Stimulated activated CD4-positive, alpha-beta T cell treated with anti-CD3 and anti-CD28 coated beads, Interleukin-4, amount 100 ng/mL, for 48 hours (primary cell): ENCODE results near the gene GRM5.
"Not testable (repeated sequence)": the region's sequence is repeated elsewhere in the genome, so short reads cannot be mapped to it uniquely, and the experiment has no call there.

Source experiments
- DNase-seq, 2 donors: peaks; one replicate each; pipeline ENCODE4 v3.0.0-alpha.2; 2020; ENCODE audit warnings: low read depth in 2 of 2

Gene GRM5

GRCh38 chr11:89065651-89066201, at the start of gene GRM5:
Gene GRM5 (minus strand): TSS chr11:89065982. CDS start chr11:89047872, 18,110 bp downstream.
- DNase-seq = not testable (repeated sequence)

DNA sequence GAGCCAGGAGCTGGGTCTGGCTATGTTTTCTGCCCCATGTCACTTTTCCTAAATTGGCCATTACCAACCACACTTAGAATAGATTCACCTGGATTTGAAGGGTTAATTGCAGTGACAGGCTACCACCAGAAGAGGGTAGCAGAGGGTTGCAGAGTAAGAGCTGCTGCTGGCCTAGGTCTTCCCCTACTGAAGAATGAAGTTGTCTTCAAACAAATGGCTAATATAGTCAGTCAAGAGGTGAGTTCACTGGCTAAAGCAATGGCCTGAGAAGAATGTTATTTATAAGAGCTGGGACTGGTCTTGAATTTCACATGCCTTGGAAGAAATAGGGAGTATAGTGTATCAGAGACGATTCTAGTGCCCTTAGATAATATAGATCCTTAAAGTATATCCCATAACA, 32.2 kb upstream of the GRM5 start:
- peak in 1 of 2 donors; percentile 0 for DNase-seq

GRCh38 chr11:89093806-89094205, 28.0 kb upstream of the GRM5 start:
- DNase-seq = not testable (repeated sequence)

GRCh38 chr11:89084951-89085350, 19.2 kb upstream of the GRM5 start:
- not testable (repeated sequence) for DNase-seq

DNA sequence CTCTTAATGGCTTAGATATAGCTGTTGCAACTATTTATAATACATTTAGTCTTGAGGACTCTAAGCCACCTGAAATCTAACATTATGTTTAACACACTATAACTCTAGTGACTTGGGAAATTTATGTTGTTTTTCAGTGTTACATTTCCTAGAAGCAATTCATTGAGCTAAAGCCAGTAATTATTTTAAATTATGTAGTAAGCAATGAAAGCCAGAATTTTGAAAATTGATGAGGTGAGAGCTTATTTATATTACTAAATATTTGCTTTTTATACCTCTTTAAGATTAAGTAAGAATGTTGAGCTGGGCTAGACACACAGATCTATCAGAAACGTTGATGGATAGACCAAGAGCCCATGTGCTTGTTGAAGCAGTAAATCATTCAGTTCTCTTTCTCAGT, 5.1 kb upstream of the GRM5 start:
- not testable (repeated sequence) for DNase-seq

DNA sequence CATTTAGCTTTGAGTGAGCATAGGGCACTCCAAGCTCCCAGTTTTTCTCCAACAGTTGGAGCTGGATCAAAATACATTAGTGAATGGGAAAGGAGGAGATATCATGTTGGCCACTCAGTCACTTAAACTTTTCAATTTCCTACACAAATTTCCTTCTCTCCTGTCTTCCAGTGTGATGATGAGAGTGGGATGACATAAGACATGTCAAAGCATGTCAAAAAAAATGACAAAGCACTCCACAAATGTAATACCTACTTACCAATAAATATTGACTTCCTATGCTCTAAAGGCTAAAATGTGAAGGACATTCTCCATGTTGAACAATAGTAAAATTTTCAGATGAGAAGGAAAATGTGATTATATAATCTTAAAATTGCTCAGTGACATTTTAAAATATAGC, 1.5 kb upstream of the GRM5 start:
- DNase-seq = no peak

- no peak for DNase-seq
These were observed 716 bp downstream of the GRM5 start for GRCh38 chr11:89065066-89065465.

- DNase-seq = not testable (repeated sequence)
These were observed 2.3 kb downstream of the GRM5 start for GRCh38 chr11:89063481-89063951.

- DNase-seq = not testable (repeated sequence)
These were observed 2.9 kb downstream of the GRM5 start for GRCh38 chr11:89062771-89063298.

DNA sequence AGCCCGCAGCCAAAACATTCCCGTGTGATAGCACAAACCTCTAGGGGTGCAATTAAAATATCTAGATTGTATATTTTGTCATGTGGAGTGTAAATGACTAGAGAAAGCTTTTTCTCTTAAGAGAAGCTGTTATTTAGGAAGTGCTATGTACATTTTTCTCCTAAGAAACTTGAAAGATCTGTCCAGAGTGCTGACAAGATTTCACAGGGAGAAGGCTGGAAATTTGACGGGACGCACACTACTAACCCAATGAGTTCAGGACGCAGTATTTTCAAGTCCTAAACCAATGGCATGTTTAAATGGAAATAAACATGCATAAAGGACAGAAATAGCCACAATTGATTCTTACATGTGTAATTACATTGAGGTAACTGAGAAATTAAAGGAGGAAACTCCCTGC, 3.9 kb downstream of the GRM5 start:
- DNase-seq = not testable (repeated sequence)

DNA sequence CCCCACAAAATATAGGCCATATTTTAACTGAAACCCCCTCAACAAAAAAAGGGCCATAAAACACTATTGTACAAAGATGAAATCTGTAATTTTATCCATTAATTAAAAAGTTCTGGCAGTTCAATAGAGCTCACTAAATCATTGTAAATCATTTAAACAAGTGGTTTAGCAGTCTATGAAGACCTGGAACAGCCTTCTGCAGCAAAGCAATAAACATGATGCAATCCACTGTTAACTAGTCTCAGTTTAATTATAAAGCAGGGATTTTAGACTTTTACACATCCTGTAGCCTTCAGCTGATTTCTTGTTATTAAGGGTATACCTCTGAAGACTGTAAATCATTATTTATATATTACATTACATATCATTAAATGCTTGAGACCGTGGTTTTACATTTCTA, 8.4 kb downstream of the GRM5 start:
- not testable (repeated sequence) for DNase-seq

- DNase-seq = no peak
These were observed 13.6 kb downstream of the GRM5 start for GRCh38 chr11:89052220-89052619.

DNA sequence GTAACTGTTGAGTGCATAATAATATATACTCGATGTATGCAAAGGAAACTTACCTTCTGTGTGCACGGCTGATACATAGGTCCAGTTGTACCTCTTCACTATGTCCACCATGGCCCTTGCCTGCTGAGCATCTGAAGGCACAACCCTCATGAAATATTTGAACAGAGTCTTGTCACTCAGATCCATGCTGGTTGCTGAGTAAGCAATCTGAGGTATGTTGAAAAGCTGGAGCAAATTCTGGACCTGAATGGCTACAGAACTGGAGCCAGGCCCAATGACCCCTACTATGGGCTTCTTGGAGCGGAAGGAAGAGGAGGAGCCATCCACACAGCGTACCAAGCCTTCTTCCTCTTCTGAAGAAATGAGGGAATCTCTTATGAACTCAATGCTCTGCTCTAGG, 18.6 kb downstream of the GRM5 start:
- not testable (repeated sequence) for DNase-seq

DNA sequence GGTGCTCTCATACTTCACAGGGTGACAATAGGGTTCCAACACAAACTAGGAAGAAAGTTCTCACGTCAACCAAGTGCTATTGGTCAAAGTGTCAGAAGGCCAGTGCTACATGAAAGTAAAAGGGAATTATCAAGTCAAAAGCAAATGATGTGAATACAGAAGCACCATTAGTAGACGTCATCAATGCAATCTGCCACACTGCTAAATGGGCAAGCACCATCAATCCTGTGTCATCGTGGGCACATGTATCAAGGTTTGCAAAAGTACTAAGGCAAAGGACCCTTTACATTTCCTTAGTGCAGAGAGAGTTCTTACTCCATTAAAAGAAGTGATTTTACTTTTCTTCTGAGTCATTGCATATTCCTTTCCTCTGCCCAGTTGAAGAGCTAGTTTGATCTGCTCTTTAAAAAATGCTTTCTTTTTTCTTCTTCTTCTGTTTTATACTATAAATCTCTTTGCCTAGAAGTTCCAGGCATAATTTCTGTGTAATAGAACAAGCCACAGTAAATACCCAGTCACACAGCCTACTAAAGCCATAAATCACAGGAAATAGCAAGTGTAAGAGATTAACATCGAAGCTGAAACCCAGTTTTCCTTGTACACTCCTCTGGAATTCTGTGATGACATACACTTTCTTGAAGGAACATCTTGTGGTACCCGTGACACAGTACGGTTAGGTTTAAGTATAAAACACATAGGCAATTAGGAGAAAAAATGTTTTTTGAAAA, 21.8 kb downstream of the GRM5 start:
- DNase-seq = not testable (repeated sequence)

GRCh38 chr11:89029671-89030070, 36.1 kb downstream of the GRM5 start:
- DNase-seq = not testable (repeated sequence)

DNA sequence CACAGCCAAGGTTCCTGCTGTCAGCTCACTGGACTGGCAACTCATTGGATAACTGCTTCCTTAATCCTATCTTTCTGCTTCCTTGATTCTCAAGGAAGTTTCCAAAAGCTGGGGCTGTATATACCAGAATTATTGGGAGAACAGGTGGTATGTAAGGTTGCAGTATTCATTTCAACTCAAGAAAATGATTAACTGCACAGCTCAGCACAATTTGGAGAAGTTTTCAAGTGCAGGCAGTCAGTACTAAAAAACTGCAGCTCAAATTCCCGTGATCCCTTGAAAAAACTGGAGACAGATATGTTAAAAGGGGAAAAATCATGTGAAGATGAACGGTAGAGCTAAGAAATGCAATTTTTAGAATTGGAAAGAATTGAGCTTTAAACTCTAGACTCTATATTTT, 44.4 kb downstream of the GRM5 start:
- no peak for DNase-seq

DNA sequence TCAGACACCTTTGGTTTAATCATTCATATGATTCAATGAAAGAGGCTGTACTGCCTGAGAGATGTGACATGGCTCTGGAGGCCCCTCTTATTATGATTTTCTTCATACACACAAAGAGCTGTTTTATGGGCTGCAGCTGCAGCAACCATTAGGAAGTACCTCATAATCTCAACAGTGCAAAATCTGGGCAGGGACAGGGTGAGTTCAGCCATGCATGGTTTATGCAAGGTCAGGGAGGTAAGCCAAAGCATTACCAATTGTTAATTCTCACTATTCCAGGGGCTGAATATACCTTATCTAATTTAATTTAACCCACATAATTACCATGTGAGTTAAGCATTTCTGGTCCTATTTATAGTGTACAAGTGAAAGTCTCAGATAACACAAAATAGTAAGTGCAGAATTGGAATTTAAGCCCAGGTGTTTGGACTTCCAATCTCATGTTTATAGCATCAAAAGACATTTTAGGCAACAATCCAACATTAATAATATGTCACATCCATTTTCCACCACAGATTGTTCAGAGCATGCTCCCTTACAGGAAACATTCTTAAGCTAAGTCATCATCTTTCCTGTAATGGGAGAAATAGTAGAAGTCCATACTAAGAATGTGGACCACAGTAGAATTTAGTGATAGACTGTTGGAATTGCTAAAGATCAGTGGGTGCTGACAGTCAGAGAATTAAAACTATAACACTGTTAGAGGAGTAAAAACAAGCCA, 45.8 kb downstream of the GRM5 start:
- not testable (repeated sequence) for DNase-seq

- no peak for DNase-seq
These were observed 49.6 kb downstream of the GRM5 start for GRCh38 chr11:89016214-89016613.

GRCh38 chr11:89015614-89016013, 50.2 kb downstream of the GRM5 start:
- no peak for DNase-seq

GRCh38 chr11:89000852-89001251, 64.9 kb downstream of the GRM5 start:
- not testable (repeated sequence) for DNase-seq

GRCh38 chr11:88979641-88980040, 86.1 kb downstream of the GRM5 start:
- DNase-seq = no peak

GRCh38 chr11:88978992-88979391, 86.8 kb downstream of the GRM5 start:
- not testable (repeated sequence) for DNase-seq
